HEK293T (cell line): ENCODE data around the gene C2CD2.

Source experiments
- ELF4 ChIP-seq: fragments of 450-650 bp; IDR thresholded peaks from 2 replicates; pipeline ENCODE4 v1.6.1; 2017; ENCODE audit warnings: antibody characterized with exemption
- FOXM1 ChIP-seq: fragments of 450-650 bp; IDR thresholded peaks from 2 replicates; pipeline ENCODE4 v1.6.1; 2017; ENCODE audit warnings: mild to moderate bottlenecking, borderline replicate concordance
- HDGF ChIP-seq: fragments of 450-650 bp; IDR thresholded peaks from 2 replicates; pipeline ENCODE4 v1.6.1; 2017; ENCODE audit warnings: antibody characterized with exemption, borderline replicate concordance
- PKNOX1 ChIP-seq: fragments of 450-650 bp; IDR thresholded peaks from 2 replicates; pipeline ENCODE4 v1.6.1; 2016
- SP1 ChIP-seq: fragments of 450-650 bp; IDR thresholded peaks from 2 replicates; pipeline ENCODE4 v1.6.1; 2017

GRCh38 chr21:41927727-41928409 is 25.9 kb downstream of the C2CD2 start:
- no peak for TF ChIP-seq PKNOX1
- TF ChIP-seq SP1: no peak
- no peak for TF ChIP-seq FOXM1
- no peak for TF ChIP-seq ELF4
- TF ChIP-seq HDGF: no peak
